Measurements from ENCODE around the gene ERO1A. TPM values are rescaled to one million over a fixed set of nuclear protein-coding genes. Genes with fewer than 3 reads are reported as not detected.

The ERO1A gene
- total RNA-seq, 1 donor from 2014 or later = 31.5 TPM

GRCh38 chr14:52661314-52661713 lies 34.0 kb downstream of the ERO1A start:
- Mint-ChIP-seq H3K27ac (no peak overlapping the region), H3K9me3 (no peaks in the 10 kb centered on the region), H3K4me3 (no peak overlapping the region), H3K4me1 (no peaks in the 10 kb centered on the region), H3K36me3 (ENCODE audit: low read depth) (peaks cover 41% of the 10 kb centered on the region), H3K27me3 (no peaks in the 10 kb centered on the region)
- ChIA-PET CTCF (no interaction called here), POLR2A (no interaction called here)
- no peak for ATAC-seq (ENCODE audit: low read depth)
- no peak for DNase-seq
- intact Hi-C loops (cut with micrococcal nuclease) = no loop called here
- TF ChIP-seq CTCF (IDR thresholded peaks at IDR 0.05) = no peak

- Mint-ChIP-seq H3K36me3 (ENCODE audit: low read depth) (peaks cover 39% of the 10 kb centered on the region), H3K27me3 (no peaks in the 10 kb centered on the region), H3K27ac (no peak overlapping the region), H3K4me1 (no peaks in the 10 kb centered on the region), H3K4me3 (no peak overlapping the region), H3K9me3 (no peaks in the 10 kb centered on the region)
- ChIA-PET CTCF (no interaction called here), POLR2A (no interaction called here)
- TF ChIP-seq CTCF (IDR thresholded peaks at IDR 0.05) = no peak
- intact Hi-C loops (cut with micrococcal nuclease) = no loop called here
- DNase-seq (no peak), ATAC-seq (ENCODE audit: low read depth) (no peak)
Observed at GRCh38 chr14:52660832-52661231, 34.5 kb downstream of the ERO1A start.

GRCh38 chr14:52660325-52660724 lies 35.0 kb downstream of the ERO1A start:
- H3K4me1 Mint-ChIP-seq = no peaks in the 10 kb centered on the region
- no peak for DNase-seq
- H3K36me3 Mint-ChIP-seq (ENCODE audit: low read depth) = peaks cover 37% of the 10 kb centered on the region
- CTCF ChIA-PET = no interaction called here
- no peak for ATAC-seq (ENCODE audit: low read depth)
- no peak overlapping the region for H3K4me3 Mint-ChIP-seq
- no peaks in the 10 kb centered on the region for H3K27me3 Mint-ChIP-seq
- no peak overlapping the region for H3K27ac Mint-ChIP-seq
- TF ChIP-seq CTCF (IDR thresholded peaks at IDR 0.05) = no peak
- POLR2A ChIA-PET = interaction anchor here (0.7 kb wide), 1 partner anchor 9 kb away, joined by 4 read pairs; no protein-coding TSS in a partner anchor
- H3K9me3 Mint-ChIP-seq = no peaks in the 10 kb centered on the region
- intact Hi-C loops (cut with micrococcal nuclease) = no loop called here

- DNase-seq (no peak), ATAC-seq (ENCODE audit: low read depth) (no peak)
- H3K27me3 Mint-ChIP-seq = no peaks in the 10 kb centered on the region
- H3K9me3 Mint-ChIP-seq = no peaks in the 10 kb centered on the region
- ChIA-PET POLR2A (no interaction called here), CTCF (no interaction called here)
- H3K36me3 Mint-ChIP-seq (ENCODE audit: low read depth) = peaks cover 46% of the 10 kb centered on the region
- H3K4me1 Mint-ChIP-seq = no peaks in the 10 kb centered on the region
- intact Hi-C loops (cut with micrococcal nuclease) = no loop called here
- no peak overlapping the region for H3K4me3 Mint-ChIP-seq
- H3K27ac Mint-ChIP-seq = no peak overlapping the region
- no peak for TF ChIP-seq CTCF (IDR thresholded peaks at IDR 0.05)
Observed at GRCh38 chr14:52656905-52657304, 38.5 kb downstream of the ERO1A start.

- Mint-ChIP-seq H3K27ac (no peak overlapping the region), H3K36me3 (ENCODE audit: low read depth) (peaks cover 60% of the 10 kb centered on the region), H3K9me3 (no peaks in the 10 kb centered on the region), H3K27me3 (no peaks in the 10 kb centered on the region), H3K4me1 (no peaks in the 10 kb centered on the region), H3K4me3 (no peak overlapping the region)
- TF ChIP-seq CTCF (IDR thresholded peaks at IDR 0.05) = no peak
- ChIA-PET POLR2A (no interaction called here), CTCF (no interaction called here)
- DNase-seq (no peak), ATAC-seq (ENCODE audit: low read depth) (no peak)
- intact Hi-C loops (cut with micrococcal nuclease) = no loop called here
Observed at GRCh38 chr14:52650774-52651173, 44.6 kb downstream of the ERO1A start.
